ENCODE measurements around the gene VAMP2.

Gene VAMP2

GRCh38 chr17:8156246-8156992 is 6.3 kb downstream of the VAMP2 start:
- peak overlapping the region; percentile 97 for H3K27ac ChIP-seq
- TF ChIP-seq CTCF (IDR thresholded peaks at IDR 0.05) (no peak), ZFX (IDR thresholded peaks at IDR 0.05; ENCODE audit: borderline replicate concordance) (no peak)

- no peak for TF ChIP-seq ZFX (IDR thresholded peaks at IDR 0.05; ENCODE audit: borderline replicate concordance)
- no peak for TF ChIP-seq CTCF (IDR thresholded peaks at IDR 0.05)
- H3K27ac ChIP-seq, result peak overlapping the region; percentile 97
Measured at GRCh38 chr17:8155996-8156245, 6.8 kb downstream of the VAMP2 start.

DNA sequence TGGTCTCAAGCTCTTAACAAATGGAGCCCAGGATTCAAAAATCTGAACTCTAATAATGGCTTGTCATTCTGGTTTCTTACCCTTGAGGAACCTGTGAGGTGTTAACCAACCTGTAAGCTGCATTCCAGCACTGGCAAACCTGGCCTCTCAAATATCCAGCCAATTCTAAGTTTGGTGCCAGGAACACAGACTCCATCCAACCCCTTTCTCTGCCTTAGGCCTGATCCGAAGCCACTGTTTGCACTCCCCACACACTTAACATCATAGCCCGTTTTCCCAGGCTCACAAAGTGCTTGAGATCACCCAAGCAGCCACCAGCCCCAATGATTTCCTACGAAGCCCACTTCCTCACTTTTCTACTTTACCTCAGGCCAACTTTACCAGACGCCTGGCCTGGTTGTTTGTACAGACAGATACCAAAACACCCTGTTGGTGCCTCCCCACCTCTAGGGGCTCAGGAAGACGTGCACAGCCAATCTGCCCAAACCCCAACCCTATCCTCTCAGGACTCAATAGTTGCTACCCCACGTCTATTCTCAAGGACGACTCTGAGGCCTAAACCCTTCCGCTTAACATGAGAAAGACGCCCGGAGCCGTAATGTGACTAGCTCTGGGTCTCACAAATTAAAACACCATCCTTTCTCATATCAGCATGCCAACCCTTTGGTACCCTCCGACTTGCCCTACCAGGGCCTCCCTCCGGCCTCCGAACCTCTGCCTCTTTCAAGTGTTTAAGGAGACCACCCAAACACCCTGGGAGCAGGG is 7.3 kb downstream of the VAMP2 start:
- peak overlapping the region; percentile 97 for H3K27ac ChIP-seq

GRCh38 chr17:8154608-8155155 is 8.1 kb downstream of the VAMP2 start:
- H3K27ac ChIP-seq, result peak overlapping the region; percentile 97
- TF ChIP-seq ZFX (IDR thresholded peaks at IDR 0.05; ENCODE audit: borderline replicate concordance) (no peak), CTCF (IDR thresholded peaks at IDR 0.05) (no peak)

More for the DNA sequence above, 7.3 kb downstream of the VAMP2 start:
- TF ChIP-seq CTCF (IDR thresholded peaks at IDR 0.05) (no peak), ZFX (IDR thresholded peaks at IDR 0.05; ENCODE audit: borderline replicate concordance) (no peak)

DNA sequence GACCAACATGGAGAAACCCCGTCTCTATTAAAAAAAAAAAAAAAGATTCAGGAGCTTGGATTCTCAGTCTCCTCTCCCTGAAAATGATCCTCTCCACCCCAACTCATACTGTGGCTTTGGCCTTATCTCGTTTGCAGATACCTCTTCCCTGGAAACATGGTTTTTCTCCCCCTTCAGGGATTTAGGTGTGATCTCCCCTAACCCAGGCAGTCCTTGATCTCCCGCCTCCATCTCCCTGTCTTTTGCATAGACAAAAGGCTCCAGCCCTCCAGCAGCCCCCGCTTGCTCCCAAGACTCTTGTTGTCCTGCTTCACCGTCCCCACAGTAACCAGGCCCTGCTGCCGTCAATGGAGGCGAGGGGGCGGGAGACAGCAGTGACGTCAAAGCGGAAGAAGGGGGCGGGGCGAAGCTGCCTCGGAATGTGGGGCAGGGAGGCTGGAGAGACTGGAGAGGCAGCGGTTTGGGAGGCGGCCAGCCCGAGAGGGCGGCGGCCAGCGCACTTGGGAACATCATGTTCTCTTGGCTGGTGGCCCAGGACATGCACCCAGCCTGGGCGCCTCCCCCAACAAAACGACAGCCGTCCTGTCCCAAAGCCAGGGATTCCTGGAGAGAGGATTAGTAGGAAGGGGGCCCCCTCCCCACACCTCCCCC is 8.7 kb downstream of the VAMP2 start:
- peak overlapping the region; percentile 97 for H3K27ac ChIP-seq
- TF ChIP-seq ZFX (IDR thresholded peaks at IDR 0.05; ENCODE audit: borderline replicate concordance) (no peak), CTCF (IDR thresholded peaks at IDR 0.05) (no peak)

- TF ChIP-seq ZFX (IDR thresholded peaks at IDR 0.05; ENCODE audit: borderline replicate concordance) (no peak), CTCF (IDR thresholded peaks at IDR 0.05) (no peak)
- H3K27ac ChIP-seq, result peak overlapping the region; percentile 97
Measured at GRCh38 chr17:8153525-8153956, 9.2 kb downstream of the VAMP2 start.

Data from 22Rv1 (cell line).